ENCODE data around the gene APLP2.

The APLP2 gene

DNA sequence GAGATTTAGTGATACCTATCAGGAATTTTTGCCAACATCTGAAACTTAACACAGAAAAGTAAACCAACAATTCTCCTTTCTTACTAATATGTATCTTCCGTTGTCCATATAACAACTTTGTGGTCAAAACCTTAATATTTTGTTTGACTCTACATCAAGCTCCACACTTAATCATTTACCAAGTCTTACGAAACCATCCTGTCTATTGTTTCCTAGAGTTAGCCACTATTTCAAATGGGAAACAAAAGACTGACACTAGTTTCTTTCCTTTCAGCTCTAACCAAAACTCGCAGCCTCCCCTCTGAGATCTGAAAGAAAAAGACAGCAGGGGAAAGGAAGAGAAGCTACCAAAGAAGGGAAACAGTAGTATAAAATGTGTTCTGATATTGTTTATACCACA lies 40.6 kb upstream of the APLP2 start:
- DNase-seq (ENCODE audit: extremely low spot score) = no peak
- ChIA-PET CTCF (interaction anchor here (1.6 kb wide), 1 partner anchor 25 kb away, joined by 4 read pairs; no protein-coding TSS in a partner anchor), POLR2A (no interaction called here)
- no peak for TF ChIP-seq CTCF (IDR thresholded peaks at IDR 0.05; ENCODE audit: control extremely low read depth, extremely low read depth, low read depth, missing control alignments)

DNA sequence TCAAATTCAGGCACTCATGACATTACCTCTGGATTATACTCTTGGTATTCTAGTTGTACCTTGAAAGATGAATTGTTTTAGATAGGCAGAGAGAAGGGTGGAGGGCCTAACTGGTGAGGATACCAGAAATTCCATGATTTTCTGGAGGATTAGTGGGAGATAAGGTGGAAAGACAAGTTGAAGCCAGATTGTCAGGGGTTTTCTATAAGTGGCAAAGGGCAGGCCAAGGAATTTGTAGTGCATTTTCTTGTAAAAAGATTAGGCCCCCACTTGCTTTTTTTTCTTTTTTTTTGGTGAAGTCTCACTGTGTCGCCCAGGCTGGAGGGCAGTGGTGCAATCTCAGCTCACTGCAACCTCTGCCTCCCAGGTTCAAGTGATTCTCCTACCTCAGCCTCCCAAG lies 38.6 kb upstream of the APLP2 start:
- ChIA-PET CTCF (interaction anchor here (1.1 to 1.6 kb wide), 2 partner anchors 16 to 26 kb away, joined by 3 read pairs; no protein-coding TSS in a partner anchor), POLR2A (no interaction called here)
- DNase-seq (ENCODE audit: extremely low spot score) = no peak
- TF ChIP-seq CTCF (IDR thresholded peaks at IDR 0.05; ENCODE audit: control extremely low read depth, extremely low read depth, low read depth, missing control alignments) = no peak

DNA sequence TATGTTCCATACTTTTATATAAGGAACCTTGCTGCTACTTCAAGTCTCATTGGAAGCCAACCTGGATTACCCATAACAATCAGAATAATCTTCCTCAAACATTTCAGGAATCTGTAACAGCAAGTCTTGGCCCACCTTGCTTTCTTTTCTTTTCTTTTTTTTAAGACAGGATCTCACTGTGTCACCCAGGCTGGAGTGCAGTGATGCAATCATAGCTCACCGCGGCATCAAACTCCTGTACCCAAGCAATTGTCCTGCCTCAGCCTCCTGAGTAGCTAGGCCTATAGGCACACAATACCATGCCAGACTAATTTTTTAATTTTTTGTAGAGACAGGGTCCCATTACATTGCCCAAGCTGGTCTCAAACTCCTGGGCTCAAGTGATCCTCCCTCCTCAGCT lies 37.7 kb upstream of the APLP2 start:
- DNase-seq (ENCODE audit: extremely low spot score) = no peak
- TF ChIP-seq CTCF (IDR thresholded peaks at IDR 0.05; ENCODE audit: control extremely low read depth, extremely low read depth, low read depth, missing control alignments) = no peak
- ChIA-PET CTCF (interaction anchor here (1.1 to 1.6 kb wide), 2 partner anchors 15 to 25 kb away, joined by 3 read pairs; no protein-coding TSS in a partner anchor), POLR2A (interaction anchor here (0.6 kb wide), 1 partner anchor 29 kb away, joined by 3 read pairs; the partner anchor contains the start of gene PRDM10)

GRCh38 chr11:130032931-130033330 lies 36.8 kb upstream of the APLP2 start:
- no peak for TF ChIP-seq CTCF (IDR thresholded peaks at IDR 0.05; ENCODE audit: control extremely low read depth, extremely low read depth, low read depth, missing control alignments)
- CTCF ChIA-PET = interaction anchor here (2.1 kb wide), 1 partner anchor 8 kb away, joined by 5 read pairs; no protein-coding TSS in a partner anchor
- no peak for DNase-seq (ENCODE audit: extremely low spot score)
- POLR2A ChIA-PET = no interaction called here

DNA sequence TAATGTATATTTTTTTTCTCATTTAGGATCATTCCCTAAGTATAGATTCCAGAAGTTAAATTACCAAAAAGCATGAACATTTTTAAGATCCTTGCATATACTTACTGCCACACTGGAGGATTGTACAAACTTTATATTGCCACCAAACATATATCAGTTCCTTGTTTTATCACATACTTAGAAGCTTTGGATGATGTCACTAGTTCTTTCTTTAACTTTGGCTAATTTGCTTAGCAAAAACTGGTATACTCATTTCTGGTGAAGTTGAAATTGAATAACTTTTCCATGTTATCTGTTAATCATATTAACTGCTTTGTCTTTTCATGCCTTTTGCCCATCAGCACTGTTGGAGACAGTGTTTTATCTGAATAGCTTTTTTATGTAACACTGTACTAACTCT lies 35.5 kb upstream of the APLP2 start:
- POLR2A ChIA-PET = no interaction called here
- no peak for TF ChIP-seq CTCF (IDR thresholded peaks at IDR 0.05; ENCODE audit: control extremely low read depth, extremely low read depth, low read depth, missing control alignments)
- CTCF ChIA-PET = interaction anchor here (1.4 to 2.1 kb wide), 2 partner anchors 9 to 12 kb away, joined by 4 to 5 read pairs; no protein-coding TSS in a partner anchor
- DNase-seq (ENCODE audit: extremely low spot score) = no peak

DNA sequence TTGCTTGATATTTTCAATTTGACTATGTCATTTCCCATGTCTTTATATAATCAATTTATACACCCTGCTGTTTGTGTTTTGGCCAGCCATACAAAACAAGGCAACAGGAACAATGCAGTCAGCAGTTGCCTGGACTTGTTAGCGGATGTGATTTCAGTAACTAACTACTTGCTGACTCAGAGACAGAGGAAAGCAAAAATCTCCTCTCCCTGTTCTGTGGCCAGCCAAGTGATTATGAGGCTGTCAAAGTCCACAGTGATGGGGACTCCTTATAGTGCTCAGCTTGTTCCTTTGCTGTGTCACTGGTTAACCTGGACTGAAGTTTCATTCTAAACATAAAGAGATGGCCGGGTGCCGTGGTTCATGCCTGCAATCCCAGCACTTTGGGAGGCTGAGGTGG lies 32.6 kb upstream of the APLP2 start:
- CTCF ChIA-PET = no interaction called here

More for the DNA sequence above, 32.6 kb upstream of the APLP2 start:
- POLR2A ChIA-PET = no interaction called here
- TF ChIP-seq CTCF (IDR thresholded peaks at IDR 0.05; ENCODE audit: control extremely low read depth, extremely low read depth, low read depth, missing control alignments) = no peak
- no peak for DNase-seq (ENCODE audit: extremely low spot score)

All from GM10248 (cell line).